ENCODE measurements around the gene TK1.
A peak's percentile ranks its signal among the peaks of the same experiment; 100 is the strongest.

The TK1 gene

GRCh38 chr17:78144736-78145641, 41.9 kb downstream of the TK1 start:
- DNase-seq (ENCODE audit: low read depth in 1 of 2, low spot score in 1 of 2): no peak
- no peaks in the 10 kb centered on the region for H3K27me3 ChIP-seq (ENCODE audit: insufficient read depth, poor library complexity, severe bottlenecking)
- TF ChIP-seq GABPA (IDR thresholded peaks at IDR 0.05; ENCODE audit: low read depth) (no peak), CTCF (IDR thresholded peaks at IDR 0.05; ENCODE audit: insufficient read depth, low read length) (no peak), REST (IDR thresholded peaks at IDR 0.05; ENCODE audit: insufficient replicate concordance, low read depth) (no peak), POLR2AphosphoS5 (IDR thresholded peaks at IDR 0.05; ENCODE audit: low read depth) (no peak), SPI1 (IDR thresholded peaks at IDR 0.05; ENCODE audit: borderline replicate concordance, low read depth) (no peak)
- no peak overlapping the region for H3K4me3 ChIP-seq (replicated peaks; ENCODE audit: insufficient read depth, low read length)
- H3K27ac ChIP-seq (replicated peaks): peak overlapping the region; percentile 52

- H3K27ac ChIP-seq (replicated peaks): peak overlapping the region; percentile 52
- no peak overlapping the region for H3K4me3 ChIP-seq (replicated peaks; ENCODE audit: insufficient read depth, low read length)
- TF ChIP-seq POLR2AphosphoS5 (IDR thresholded peaks at IDR 0.05; ENCODE audit: low read depth) (peak; percentile 74), GABPA (IDR thresholded peaks at IDR 0.05; ENCODE audit: low read depth) (no peak), SPI1 (IDR thresholded peaks at IDR 0.05; ENCODE audit: borderline replicate concordance, low read depth) (peak; percentile 78), REST (IDR thresholded peaks at IDR 0.05; ENCODE audit: insufficient replicate concordance, low read depth) (no peak), CTCF (IDR thresholded peaks at IDR 0.05; ENCODE audit: insufficient read depth, low read length) (no peak)
- H3K27me3 ChIP-seq (ENCODE audit: insufficient read depth, poor library complexity, severe bottlenecking): no peaks in the 10 kb centered on the region
- peak; percentile 93 to 95 for DNase-seq (ENCODE audit: low read depth in 1 of 2, low spot score in 1 of 2)
These were observed 42.6 kb downstream of the TK1 start for GRCh38 chr17:78144147-78144719.

GRCh38 chr17:78143214-78144146, 43.4 kb downstream of the TK1 start:
- DNase-seq (ENCODE audit: low read depth in 1 of 2, low spot score in 1 of 2): no peak
- H3K4me3 ChIP-seq (replicated peaks; ENCODE audit: insufficient read depth, low read length): no peak overlapping the region
- TF ChIP-seq POLR2AphosphoS5 (IDR thresholded peaks at IDR 0.05; ENCODE audit: low read depth) (0 out of 2 replicates have a peak, but pooled peaks have one; percentile 44), REST (IDR thresholded peaks at IDR 0.05; ENCODE audit: insufficient replicate concordance, low read depth) (no peak)
- no peaks in the 10 kb centered on the region for H3K27me3 ChIP-seq (ENCODE audit: insufficient read depth, poor library complexity, severe bottlenecking)
- H3K27ac ChIP-seq (replicated peaks): peak overlapping the region; percentile 52
